HG03521 (cell line): ENCODE results near the gene IKBKG.
"Not testable (repeated sequence)": the region's sequence is repeated elsewhere in the genome, so short reads cannot be mapped to it uniquely, and the experiment has no call there.

Source experiments
- ATAC-seq: cut with Tn5 transposase; IDR thresholded peaks from one replicate; pipeline ENCODE4 v1.9.1; 2021; ENCODE audit warnings: mild to moderate bottlenecking, moderate library complexity; ENCODE audit not compliant: unreplicated experiment

Gene IKBKG

DNA sequence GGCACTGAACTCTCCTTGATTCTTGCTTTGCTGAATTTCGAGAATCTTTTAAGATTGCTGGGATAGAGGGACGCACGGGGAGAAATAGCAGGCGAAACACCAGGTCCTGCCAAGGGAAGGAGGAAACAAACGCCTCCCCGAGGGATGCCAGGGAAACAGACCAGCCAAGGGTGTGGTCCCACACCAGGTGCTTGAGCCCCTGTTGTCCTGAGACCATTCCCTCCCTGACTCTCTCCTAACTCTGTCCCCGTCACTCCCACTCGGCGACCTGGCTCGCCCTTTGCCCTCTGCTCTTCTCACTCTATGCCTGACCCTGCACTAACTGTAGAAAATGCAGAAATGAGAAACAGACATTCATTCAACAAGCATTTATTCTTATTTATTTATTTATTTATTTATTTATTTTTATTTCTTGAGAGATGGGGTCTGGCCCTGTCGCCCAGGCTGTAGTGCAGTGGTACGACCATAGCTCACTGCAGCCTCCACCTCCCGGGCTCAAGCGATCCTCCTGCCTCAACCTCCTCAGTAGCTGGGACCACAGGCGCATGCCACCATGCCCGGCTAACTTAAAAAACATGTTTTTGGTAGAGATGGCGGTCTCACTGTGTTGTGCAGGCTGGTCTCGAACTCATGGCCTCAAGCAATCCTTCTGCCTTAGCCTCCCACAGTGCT is 55.5 kb downstream of the IKBKG start:
- ATAC-seq: no peak

DNA sequence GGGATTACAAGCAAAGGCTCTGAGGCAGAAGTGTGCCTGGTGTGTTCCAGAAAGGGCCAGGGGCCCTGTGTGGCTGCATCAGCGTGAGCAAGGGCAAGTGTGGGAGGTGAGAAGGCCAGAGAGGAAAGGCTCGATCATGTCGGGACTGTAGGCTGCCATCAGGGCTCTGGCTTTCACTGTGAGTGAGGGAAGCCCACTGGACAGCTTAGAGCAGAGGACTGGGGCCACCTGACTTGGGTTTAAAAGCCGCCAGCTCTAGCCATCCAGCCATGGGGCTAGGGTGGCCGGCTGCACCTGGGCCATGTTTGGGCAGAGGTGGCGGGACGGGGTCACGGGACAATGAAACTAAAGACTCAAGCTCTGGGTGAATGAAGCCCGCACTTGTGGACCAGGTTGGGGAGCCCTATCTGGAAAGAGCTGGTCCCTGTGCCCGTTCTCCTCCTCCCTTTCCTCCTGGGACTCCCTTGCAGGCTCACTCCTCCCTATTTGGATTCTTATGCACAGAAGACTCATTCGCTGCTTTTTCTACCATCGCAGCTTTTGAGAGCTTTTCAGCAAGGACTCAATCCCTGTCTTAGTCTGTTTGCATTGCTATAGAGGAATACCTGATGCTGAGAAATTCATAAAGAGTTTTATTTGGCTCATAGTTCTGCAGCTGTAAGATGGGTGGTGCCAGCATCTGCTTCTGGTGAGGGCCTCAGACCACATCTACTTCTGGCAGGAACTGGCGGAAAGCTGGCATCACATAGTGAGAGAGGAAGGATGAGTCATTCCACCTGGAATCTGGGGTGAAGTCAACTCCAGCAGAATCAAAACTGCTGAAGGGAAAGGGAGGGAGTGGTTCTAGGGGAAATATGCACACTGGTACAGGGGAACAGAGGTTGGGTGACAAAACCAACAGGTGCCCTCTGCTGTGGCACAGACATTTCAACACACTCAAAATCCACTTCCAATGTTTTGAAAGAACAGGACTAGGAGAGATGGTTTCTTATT is 56.3 kb downstream of the IKBKG start:
- no peak for ATAC-seq

DNA sequence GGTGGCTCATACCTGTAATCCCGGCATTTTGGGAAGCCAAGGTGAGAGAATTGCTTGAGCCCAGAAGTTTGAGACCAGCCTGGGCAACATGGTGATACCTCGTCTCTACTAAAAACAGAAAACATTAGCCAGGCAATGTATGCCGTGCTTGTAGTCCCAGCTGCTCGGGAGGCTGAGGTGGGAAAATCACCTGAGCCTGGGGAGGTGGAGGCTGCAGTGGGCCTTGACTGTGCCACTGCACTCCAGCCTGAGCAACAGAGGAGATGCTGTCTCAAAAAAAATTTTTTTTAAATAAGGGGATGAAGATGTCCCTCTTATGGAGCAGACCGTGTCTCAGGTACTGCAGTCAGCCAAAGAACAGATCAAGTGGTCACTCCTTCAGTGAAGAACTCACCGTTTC is 58.1 kb downstream of the IKBKG start:
- ATAC-seq: no peak

DNA sequence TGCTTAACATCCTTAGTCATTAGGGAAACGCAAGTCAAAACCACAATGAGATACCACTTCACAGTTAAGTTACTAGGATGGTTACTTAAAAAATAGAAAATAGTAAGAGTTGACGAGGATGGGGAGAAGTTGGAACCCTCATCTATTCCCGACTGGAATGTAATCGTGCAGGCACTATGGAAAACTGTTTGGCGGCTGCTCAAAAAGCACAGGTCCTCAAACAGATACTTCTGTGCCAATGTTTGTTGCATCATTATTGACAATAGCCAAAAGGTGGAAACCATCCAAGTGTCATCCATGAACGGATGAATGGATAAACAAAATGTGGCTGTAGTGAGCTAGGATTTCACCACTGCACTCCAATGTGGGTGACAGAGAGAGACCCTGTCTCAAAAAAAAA is 60.0 kb downstream of the IKBKG start:
- ATAC-seq: no peak

DNA sequence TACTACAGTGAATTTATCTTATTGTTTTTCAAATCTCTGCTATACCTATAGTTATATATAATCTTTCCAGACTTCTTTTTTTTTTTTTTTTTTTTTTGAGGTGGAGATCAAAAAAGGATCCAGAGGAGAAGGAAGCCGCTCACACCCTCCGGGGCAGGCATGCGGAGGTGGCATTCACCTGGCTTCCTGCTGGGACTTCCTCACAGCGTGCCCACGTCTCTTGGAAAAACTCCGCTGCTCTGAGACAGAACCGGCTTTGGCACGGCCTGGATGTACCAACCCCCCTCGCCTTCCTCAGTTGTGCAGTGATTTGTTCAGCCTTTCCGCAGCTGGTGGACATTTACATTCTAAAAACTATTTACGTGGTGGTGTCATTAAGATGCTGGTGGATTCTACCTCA is 60.6 kb downstream of the IKBKG start:
- ATAC-seq: not testable (repeated sequence)

DNA sequence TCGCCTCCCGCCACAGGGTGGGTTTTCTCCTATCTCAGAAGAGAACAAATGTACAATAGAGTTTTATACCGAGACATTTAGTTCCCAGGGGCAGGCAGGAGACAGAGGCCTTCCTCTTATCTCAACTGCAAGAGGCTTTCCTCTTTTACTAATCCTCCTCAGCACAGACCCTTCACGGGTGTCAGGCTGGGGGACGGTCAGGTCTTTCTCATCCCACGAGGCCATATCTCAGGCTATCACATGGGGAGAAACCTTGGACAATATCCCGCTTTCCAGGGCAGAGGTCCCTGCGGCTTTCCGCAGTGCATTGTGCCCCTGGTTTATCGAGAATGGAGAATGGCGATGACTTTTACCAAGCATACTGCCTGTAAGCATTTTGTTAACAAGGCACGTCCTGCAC is 61.4 kb downstream of the IKBKG start:
- not testable (repeated sequence) for ATAC-seq

DNA sequence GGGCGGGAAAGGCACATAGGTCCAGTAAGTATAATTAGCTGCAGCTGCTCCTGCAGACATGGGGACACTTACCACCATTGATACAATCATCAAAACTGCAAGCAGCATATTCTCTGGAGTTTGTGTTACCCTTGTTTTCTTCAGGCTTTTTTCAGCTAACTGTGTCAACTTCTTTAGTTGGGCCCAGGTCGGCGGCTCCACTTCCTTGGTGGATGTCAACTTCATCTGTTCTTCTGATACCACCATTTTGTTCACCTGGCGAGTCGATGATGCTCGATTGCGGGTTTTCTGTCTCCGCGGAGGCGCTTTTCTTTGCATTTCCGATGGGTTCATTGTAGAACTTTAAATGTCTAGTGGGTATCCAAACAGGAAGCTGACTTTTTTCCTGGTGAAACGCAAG is 63.7 kb downstream of the IKBKG start:
- ATAC-seq: not testable (repeated sequence)

DNA sequence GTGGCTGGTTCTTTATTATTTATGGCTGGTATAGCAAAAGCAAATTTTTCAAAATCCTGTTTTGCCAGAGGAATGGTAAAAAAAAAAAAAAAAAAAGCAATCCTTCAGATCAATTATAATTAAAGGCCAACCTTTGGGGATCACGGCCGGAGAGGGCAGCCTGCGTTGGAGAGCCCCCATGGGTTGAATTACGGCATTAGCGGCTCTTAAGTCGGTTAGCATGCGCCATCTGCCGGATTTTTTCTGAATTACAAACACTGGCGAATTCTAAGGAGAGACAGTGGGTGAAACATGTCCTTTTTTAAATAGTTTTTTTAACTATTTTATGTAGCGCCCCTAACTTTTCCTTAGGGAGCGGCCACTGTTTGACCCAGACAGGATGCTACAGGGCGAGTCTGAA is 66.2 kb downstream of the IKBKG start:
- not testable (repeated sequence) for ATAC-seq
